SKM-1 (cell line): ENCODE results near the gene IP6K3.

Source experiments
- DNase-seq: peaks from one replicate; lab custom pipeline; 2025; ENCODE audit not compliant: unreplicated experiment; lab: John Stamatoyannopoulos, UW

Gene IP6K3

GRCh38 chr6:33742092-33742491, 4.6 kb downstream of the IP6K3 start:
- no peak for DNase-seq

DNA sequence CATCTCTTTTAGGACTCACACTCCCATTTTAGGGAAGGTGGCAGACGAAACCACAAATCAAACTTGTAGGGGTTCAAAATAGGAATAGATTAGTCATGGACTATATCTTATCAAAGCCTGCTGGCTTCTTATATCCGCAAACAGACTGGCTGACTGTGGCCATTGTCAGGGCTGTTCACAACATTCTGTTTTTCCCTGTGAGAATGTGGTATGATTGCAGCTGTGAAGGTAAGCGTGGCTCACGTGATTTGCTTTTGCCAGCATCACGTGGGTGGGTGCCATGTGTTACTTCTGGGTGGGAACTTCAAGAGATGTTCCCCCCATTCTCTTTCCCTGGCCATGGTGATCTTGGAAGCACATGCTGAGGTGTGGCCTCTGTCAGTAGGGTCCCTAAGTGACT, 5.9 kb downstream of the IP6K3 start:
- no peak for DNase-seq

- DNase-seq, result peak; percentile 60
Measured at GRCh38 chr6:33740204-33740608, 6.5 kb downstream of the IP6K3 start.

DNA sequence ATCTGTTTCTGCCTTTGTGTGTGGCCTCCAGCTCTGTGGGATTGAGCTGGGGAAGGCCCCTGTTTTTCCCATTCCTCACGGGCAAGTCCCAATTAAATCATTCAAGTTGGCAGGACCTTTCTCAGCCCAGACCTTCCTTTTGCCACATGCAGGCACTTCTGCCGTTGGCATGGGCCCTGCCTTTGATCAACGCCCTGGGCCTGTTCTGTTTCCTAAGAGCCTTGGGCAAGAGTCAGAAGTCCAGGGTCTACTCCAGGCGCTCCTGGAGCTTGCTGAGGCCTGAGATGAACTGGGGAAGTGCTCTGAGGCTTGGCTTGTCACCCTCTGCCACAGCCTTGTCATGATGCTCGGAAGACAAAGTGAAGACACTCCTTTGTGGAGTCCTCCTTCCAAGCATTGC, 7.1 kb downstream of the IP6K3 start:
- DNase-seq, result no peak

GRCh38 chr6:33738879-33739278, 7.8 kb downstream of the IP6K3 start:
- DNase-seq, result no peak

DNA sequence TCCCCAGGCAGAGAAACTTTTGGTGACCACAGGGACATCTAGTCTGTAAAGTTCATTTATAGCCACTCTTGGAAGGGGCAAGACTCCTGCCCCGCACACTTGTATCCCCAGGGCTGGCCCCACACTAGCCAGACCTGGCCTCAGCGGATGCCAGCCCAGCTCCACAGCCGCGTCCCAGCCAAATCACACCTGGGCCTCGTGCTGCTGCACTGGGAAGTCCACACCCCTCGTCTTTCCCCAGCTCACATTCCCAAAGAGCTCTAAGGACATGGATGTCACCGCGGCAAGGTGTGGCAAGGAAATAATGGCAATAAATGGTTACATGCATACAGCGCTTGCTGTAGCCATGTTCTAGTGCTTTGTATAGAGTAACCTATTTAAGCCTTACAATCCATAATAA, 8.6 kb downstream of the IP6K3 start:
- no peak for DNase-seq

DNA sequence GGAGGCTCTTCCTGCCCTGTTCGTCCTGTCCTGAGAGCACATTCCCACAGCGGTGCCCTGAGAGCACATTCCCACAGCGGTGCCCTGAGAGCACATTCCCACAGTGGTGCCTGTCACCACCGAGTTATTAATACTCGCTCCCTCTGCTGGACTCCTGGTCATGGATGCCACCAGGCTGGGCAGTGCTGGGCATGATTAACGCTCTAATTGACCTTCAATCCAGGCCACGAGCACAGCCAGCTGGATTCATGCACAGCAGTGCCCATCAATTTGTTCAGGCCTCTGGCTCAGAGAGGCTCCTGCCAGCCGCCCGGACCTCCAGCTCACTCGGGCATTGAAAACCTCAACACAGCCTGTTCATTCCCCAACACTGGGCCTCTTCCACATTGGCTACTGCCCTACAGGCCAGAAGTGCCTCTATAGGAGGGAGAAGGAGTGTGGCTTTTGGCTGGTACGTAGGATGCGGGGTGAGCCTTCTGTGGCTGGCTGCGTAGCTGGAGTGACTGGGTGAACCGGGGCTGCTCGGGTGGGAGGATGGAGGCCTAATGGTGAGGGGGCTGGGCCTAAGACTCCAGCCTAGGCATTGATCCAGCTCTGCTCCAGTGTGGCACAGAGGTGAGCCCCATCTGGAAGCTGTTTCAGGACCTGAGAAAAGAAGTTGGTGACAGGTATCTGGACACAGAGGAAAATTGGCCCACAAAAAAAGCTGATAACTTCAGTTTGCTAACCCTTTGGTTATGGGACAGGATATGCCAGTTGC, 9.3 kb downstream of the IP6K3 start:
- DNase-seq, result no peak

GRCh38 chr6:33735216-33735615, 11.5 kb downstream of the IP6K3 start:
- DNase-seq, result no peak

DNA sequence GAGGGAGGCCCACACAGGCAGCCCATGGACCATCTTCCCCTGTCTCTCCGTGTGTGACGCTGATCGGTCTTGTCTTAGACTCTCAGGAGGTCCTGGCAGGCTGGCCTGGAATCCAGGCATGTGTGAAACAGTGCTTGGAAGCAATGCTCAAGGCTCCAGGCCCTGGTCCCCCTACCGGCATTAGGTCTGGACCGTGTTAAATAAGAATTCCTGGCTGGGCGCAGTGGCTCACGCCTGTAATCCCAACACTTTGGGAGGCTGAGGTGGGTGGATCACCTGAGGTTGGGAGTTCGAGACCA, 13.0 kb downstream of the IP6K3 start:
- no peak for DNase-seq

DNA sequence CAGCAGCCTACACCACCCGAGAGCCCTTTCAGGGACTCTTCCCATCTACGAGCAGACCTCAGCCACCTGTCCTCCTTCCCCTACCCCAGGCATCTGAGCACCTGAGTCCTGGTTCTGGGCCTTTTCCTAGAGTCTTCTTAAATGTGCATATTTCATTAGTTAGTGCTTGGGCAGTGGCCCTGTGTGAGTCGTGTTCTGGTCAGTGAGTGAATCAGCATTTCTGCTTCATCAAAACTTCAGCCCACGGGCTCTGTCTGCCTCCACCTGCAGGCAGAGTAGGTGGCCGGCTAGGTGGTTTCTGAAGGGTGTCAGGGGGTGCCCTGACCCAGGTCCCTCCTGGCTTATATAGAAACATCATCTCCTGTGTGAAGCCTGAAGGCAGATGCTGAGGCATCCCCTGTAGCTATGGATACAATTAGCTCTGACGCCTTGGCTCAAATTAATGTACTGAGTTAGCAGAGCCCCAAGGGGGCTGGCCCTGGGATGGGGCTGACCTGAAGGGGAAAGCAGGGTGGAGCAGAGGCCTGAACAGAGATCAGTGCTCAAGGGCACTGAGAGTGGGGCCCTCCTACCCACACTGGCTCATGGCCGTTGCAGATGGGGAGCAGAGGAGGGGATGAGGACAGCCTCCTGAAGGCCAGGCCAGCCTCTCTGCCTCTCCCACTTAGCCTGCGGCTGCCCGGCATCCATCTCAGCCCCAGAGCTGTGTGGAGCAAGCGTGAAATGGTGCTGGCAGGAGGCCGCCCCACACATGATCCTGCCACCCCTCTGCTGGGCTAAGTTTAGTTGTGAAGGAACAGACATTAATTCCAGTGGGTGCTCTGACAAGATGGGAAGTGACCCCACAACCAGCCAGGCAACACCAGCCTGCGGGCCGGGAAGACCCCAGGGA, 13.6 kb downstream of the IP6K3 start:
- DNase-seq, result no peak

- DNase-seq, result no peak
Measured at GRCh38 chr6:33732385-33732784, 14.3 kb downstream of the IP6K3 start.

- no peak for DNase-seq
Measured at GRCh38 chr6:33731751-33732282, 14.9 kb downstream of the IP6K3 start.

- DNase-seq, result no peak
Measured at GRCh38 chr6:33731035-33731434, 15.7 kb downstream of the IP6K3 start.

- no peak for DNase-seq
Measured at GRCh38 chr6:33730611-33731010, 16.1 kb downstream of the IP6K3 start.

GRCh38 chr6:33729059-33729458, 17.6 kb downstream of the IP6K3 start:
- DNase-seq, result no peak

DNA sequence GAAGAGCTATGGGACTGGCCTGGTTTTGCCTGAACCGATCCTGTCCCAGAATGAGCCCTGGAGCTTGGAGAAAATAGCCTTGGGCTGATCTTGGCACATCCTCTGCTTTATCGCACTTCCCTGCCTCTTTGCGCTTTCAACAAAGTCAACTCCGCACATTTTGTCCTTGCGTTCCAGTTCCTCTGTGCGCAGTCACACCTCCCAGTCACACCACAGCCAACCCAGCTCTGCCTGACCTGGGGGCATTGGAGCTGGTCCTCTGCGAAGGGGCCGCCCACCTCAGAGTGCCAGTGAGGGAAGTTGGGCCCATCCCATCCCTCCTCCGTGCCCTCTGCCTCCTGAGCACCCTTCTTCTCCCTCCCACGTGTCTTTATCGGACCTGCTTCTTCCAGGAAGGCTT, 18.3 kb downstream of the IP6K3 start:
- DNase-seq, result no peak

GRCh38 chr6:33727932-33728331, 18.8 kb downstream of the IP6K3 start:
- no peak for DNase-seq

- no peak for DNase-seq
Measured at GRCh38 chr6:33727126-33727525, 19.6 kb downstream of the IP6K3 start.

- no peak for DNase-seq
Measured at GRCh38 chr6:33726696-33727095, 20.0 kb downstream of the IP6K3 start.

DNA sequence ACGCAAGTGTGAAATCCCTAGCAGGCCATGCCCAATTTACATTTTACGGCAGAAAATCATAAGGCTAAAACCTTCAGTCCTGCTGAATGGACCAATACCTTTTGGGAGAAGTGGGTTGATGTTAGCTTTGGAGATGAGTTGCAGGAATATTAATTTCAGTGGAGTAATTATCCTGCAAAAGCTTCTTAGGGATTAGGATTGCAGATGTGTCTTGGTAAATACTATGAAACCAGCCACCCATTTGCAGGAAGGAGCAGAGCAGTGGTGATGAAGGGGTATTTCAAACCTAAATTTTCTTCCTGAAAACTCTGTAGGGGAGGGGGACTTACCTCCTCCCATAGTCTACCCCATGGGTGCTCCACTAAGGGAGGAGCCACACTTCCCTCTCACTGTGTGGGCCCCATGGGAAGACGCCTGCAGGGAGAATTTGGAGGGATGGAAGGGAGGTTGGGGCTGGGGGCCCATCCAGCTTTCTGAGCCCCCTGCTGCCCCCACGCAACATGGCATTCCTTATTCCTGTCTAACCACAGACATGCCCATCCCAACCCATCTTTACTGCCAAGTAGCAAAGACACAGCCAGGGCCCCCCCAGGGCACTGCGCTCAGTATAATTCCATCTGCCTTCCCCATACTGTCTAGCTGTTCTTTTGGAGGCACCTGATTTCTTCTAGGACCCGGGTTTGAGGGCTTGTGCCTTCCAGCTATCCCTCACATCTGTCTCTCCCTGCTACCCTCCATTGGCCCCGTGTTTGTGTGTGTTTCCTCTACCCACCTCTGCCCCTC, 20.6 kb downstream of the IP6K3 start:
- no peak for DNase-seq

DNA sequence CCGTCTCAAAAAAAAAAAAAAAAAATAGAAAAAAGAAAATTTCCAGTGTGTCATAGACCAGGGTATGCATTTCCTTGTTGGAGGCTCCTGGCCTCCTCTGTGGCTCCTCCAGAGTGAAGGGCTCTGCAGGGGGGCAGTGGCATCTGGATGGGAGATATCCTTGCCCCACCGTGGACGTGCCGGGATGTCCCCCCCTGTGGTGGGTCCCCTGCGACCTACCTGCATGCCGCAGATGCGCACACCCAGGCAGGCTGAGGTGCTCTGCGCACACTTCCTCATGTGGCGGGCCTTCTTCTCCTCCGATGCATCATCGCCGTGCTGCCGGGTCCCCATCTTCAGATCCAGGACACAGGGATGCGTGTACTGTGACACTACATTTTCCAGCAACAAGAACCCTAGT, 21.5 kb downstream of the IP6K3 start:
- no peak for DNase-seq
